Upper lobe of left lung (tissue), 6 donors: ENCODE data around the gene MAP2K5. TPM values are rescaled to one million over a fixed set of nuclear protein-coding genes. Genes with fewer than 3 reads are reported as not detected.

Experiments
- ATAC-seq, 2 donors: fragments of 200-7000 bp; cut with Tn5 transposase; one replicate each; pipeline ENCODE4 v1.9.1; 2022; ENCODE audit warnings: mild to moderate bottlenecking in 2 of 2, moderate library complexity in 2 of 2; ENCODE audit not compliant: low FRiP score in 2 of 2
- DNase-seq, 2 donors: peaks; one replicate each; pipeline ENCODE4 v3.0.0-alpha.2; 2019 to 2020
- H3K27ac ChIP-seq, 4 donors: fragments of 200-600 bp; sonication (generic); one replicate each; pipeline ENCODE4 v1.5.1; 2016 to 2019
- H3K27me3 ChIP-seq, 4 donors: fragments of 200-600 bp; sonication (generic); one replicate each; pipeline ENCODE4 v1.5.1; 2017 to 2019
- H3K36me3 ChIP-seq, 4 donors: fragments of 200-600 bp; sonication (generic); one replicate each; pipeline ENCODE4 v1.5.1; 2016 to 2019
- H3K4me1 ChIP-seq, 4 donors: fragments of 200-600 bp; sonication (generic); one replicate each; pipeline ENCODE4 v1.5.1; 2018 to 2019
- H3K4me3 ChIP-seq, 4 donors: fragments of 200-600 bp; sonication (generic); one replicate each; pipeline ENCODE4 v1.5.1; 2017 to 2019; ENCODE audit warnings: mild to moderate bottlenecking in 2 of 4, moderate library complexity in 1 of 4
- H3K9me3 ChIP-seq, 4 donors: fragments of 200-600 bp; sonication (generic); one replicate each; pipeline ENCODE4 v1.5.1; 2018 to 2019
- CTCF ChIP-seq, 6 experiments: fragments of 450-650 bp in 4 of 6; fragments of 200-600 bp in 2 of 6; sonication (generic) in 2 of 6; IDR thresholded peaks; one replicate each; pipeline ENCODE4 v1.5.1; 2016 to 2019; ENCODE audit warnings: antibody characterized with exemption in 6 of 6
- EP300 ChIP-seq, 4 donors: sonication (generic); formaldehyde crosslinking; IDR thresholded peaks; one replicate each; pipeline ENCODE4 v1.5.1; 2017; ENCODE audit warnings: antibody characterized with exemption in 4 of 4, control low read depth in 2 of 4
- POLR2A ChIP-seq, 4 donors: fragments of 450-650 bp; IDR thresholded peaks; one replicate each; pipeline ENCODE4 v1.5.1; 2016 to 2017; ENCODE audit warnings: antibody characterized with exemption in 4 of 4, mild to moderate bottlenecking in 2 of 4
- POLR2AphosphoS5 ChIP-seq, 2 donors: sonication (generic); formaldehyde crosslinking; IDR thresholded peaks; one replicate each; pipeline ENCODE4 v1.5.1; 2017; ENCODE audit warnings: antibody characterized with exemption in 2 of 2
- WGBS, 2 donors: methylation state at CpG; one replicate each; pipeline ENCODE4 v1.1.5; 2017 to 2018; 5-methylcytosine and 5-hydroxymethylcytosine counted together
- total RNA-seq, 6 donors: library from RNA; depleted of rRNA in 4 of 6; stranded (reverse); fragments of >200 nt in 4 of 6; gene quantifications; one replicate each; pipeline versions ENCODE4 v1.1.0 to v1.2.1, GENCODE V29; 2016 to 2021
- donor health status: DM: no; HTN: no; CAD: no; lungs with moderate emphysema.
- donor health status: DM: no; HTN: yes; CAD: no; lungs with severe emphysema.

Gene MAP2K5
- total RNA-seq, 6 donors from 2014 or later: 7.8 to 25.6 (median 16.0) TPM

- WGBS, 2 donors: 94 to 97% methylated on average over 2 of the region's 2 CpGs
These were observed 143.2 kb downstream of the MAP2K5 start for GRCh38 chr15:67685716-67686115.

GRCh38 chr15:67690936-67691335 lies 148.4 kb downstream of the MAP2K5 start:
- Histone ChIP-seq H3K4me3 (no peak overlapping the region), H3K9me3 (no peaks in the 10 kb centered on the region), H3K27me3 (no peaks in the 10 kb centered on the region), H3K4me1 (no peaks in the 10 kb centered on the region), H3K36me3 (no peaks in the 10 kb centered on the region), H3K27ac (no peak overlapping the region)
- TF ChIP-seq EP300 (IDR thresholded peaks at IDR 0.05) (no peak), POLR2A (IDR thresholded peaks at IDR 0.05) (no peak), POLR2AphosphoS5 (IDR thresholded peaks at IDR 0.05) (no peak), CTCF (IDR thresholded peaks at IDR 0.05) (no peak)
- ATAC-seq (no peak), DNase-seq (no peak)
- 69 to 77% methylated on average over 3 of the region's 3 CpGs for WGBS, 2 donors

More at GRCh38 chr15:67685716-67686115, 143.2 kb downstream of the MAP2K5 start:
- H3K36me3 ChIP-seq: no peaks in the 10 kb centered on the region
- ATAC-seq (no peak), DNase-seq (no peak)
- H3K27me3 ChIP-seq: no peaks in the 10 kb centered on the region
- H3K4me3 ChIP-seq: no peak overlapping the region
- peaks cover 20 to 27% (median 22%) of the 10 kb centered on the region in 4 donors for H3K9me3 ChIP-seq
- H3K27ac ChIP-seq: no peak overlapping the region
- no peaks in the 10 kb centered on the region for H3K4me1 ChIP-seq
- TF ChIP-seq POLR2A (IDR thresholded peaks at IDR 0.05) (no peak), EP300 (IDR thresholded peaks at IDR 0.05) (no peak), POLR2AphosphoS5 (IDR thresholded peaks at IDR 0.05) (no peak)

- H3K4me3 ChIP-seq: no peak overlapping the region
- H3K27ac ChIP-seq: no peak overlapping the region
- 78 to 92% methylated on average over 4 of the region's 4 CpGs for WGBS, 2 donors
- no peaks in the 10 kb centered on the region for H3K9me3 ChIP-seq
- DNase-seq: no peak
- H3K36me3 ChIP-seq: no peaks in the 10 kb centered on the region
- no peaks in the 10 kb centered on the region for H3K4me1 ChIP-seq
- TF ChIP-seq POLR2AphosphoS5 (IDR thresholded peaks at IDR 0.05): no peak
- no peak for TF ChIP-seq CTCF (IDR thresholded peaks at IDR 0.05)
- no peak for TF ChIP-seq EP300 (IDR thresholded peaks at IDR 0.05)
- TF ChIP-seq POLR2A (IDR thresholded peaks at IDR 0.05): no peak
- no peak for ATAC-seq
- H3K27me3 ChIP-seq: no peaks in the 10 kb centered on the region
These were observed 148.9 kb downstream of the MAP2K5 start for GRCh38 chr15:67691450-67691849.

- DNase-seq: no peak
- H3K4me1 ChIP-seq: no peaks in the 10 kb centered on the region
- TF ChIP-seq EP300 (IDR thresholded peaks at IDR 0.05): no peak
- no peak for TF ChIP-seq POLR2AphosphoS5 (IDR thresholded peaks at IDR 0.05)
- TF ChIP-seq POLR2A (IDR thresholded peaks at IDR 0.05): no peak
- TF ChIP-seq CTCF (IDR thresholded peaks at IDR 0.05): no peak
- ATAC-seq: no peak
- WGBS, 2 donors: 93 to 95% methylated on average over 3 of the region's 3 CpGs
- no peaks in the 10 kb centered on the region for H3K36me3 ChIP-seq
- H3K4me3 ChIP-seq: no peak overlapping the region
- no peaks in the 10 kb centered on the region for H3K27me3 ChIP-seq
- no peaks in the 10 kb centered on the region for H3K9me3 ChIP-seq
- no peak overlapping the region for H3K27ac ChIP-seq
These were observed 150.1 kb downstream of the MAP2K5 start for GRCh38 chr15:67692573-67692972.

- ATAC-seq (no peak), DNase-seq (no peak)
- no peak overlapping the region for H3K27ac ChIP-seq
- no peaks in the 10 kb centered on the region for H3K4me1 ChIP-seq
- no peaks in the 10 kb centered on the region for H3K9me3 ChIP-seq
- WGBS, 2 donors: 87 to 92% methylated on average over 1 of the region's 1 CpG
- no peak for TF ChIP-seq EP300 (IDR thresholded peaks at IDR 0.05)
- no peak for TF ChIP-seq CTCF (IDR thresholded peaks at IDR 0.05)
- no peak for TF ChIP-seq POLR2A (IDR thresholded peaks at IDR 0.05)
- TF ChIP-seq POLR2AphosphoS5 (IDR thresholded peaks at IDR 0.05): no peak
- H3K4me3 ChIP-seq: no peak overlapping the region
- no peaks in the 10 kb centered on the region for H3K36me3 ChIP-seq
- H3K27me3 ChIP-seq: no peaks in the 10 kb centered on the region
These were observed 153.6 kb downstream of the MAP2K5 start for GRCh38 chr15:67696087-67696486.
